HG03378 (cell line): ENCODE results near the gene PSORS1C1.

ENCODE experiments used
- ATAC-seq: cut with Tn5 transposase; IDR thresholded peaks from one replicate; pipeline ENCODE4 v1.9.1; 2021; ENCODE audit warnings: mild to moderate bottlenecking, moderate library complexity; ENCODE audit not compliant: unreplicated experiment

Gene PSORS1C1

DNA sequence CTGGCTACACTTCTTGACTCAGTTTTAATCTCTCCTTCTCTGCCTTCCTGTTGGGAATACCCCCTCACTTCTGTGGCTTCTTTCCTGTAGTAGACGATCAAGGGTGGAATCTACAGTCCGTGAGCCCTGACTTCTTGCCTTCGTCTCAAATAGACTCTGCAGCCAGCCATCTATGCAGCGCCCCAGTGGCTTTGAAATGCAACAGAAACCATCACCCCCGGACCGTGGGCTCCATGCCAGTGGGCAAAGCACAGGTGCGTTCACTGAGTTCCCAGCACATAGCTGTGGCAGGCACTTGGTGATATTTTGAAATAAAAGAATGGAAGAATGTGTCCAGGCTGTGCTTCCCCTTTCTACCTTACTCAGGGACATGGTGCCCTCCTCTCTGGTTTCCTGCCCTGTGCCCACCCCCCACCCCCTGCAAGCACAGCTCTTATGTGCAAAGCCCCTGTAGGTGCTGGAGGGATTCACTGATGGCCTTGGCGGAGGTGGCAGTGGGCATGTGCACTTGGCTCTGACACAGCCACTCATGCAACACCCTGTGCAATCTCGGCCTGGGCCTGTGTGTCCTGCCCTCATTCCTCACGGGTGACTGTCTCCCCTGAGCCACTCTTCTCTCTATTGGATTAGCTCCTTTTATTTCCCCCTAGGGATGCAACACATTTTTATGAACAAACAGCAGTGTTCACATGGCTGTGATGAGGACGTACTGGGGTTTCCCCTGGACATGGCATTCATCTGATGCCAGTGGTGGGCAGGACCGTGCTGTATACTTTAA, 11.2 kb downstream of the PSORS1C1 start:
- ATAC-seq = no peak

DNA sequence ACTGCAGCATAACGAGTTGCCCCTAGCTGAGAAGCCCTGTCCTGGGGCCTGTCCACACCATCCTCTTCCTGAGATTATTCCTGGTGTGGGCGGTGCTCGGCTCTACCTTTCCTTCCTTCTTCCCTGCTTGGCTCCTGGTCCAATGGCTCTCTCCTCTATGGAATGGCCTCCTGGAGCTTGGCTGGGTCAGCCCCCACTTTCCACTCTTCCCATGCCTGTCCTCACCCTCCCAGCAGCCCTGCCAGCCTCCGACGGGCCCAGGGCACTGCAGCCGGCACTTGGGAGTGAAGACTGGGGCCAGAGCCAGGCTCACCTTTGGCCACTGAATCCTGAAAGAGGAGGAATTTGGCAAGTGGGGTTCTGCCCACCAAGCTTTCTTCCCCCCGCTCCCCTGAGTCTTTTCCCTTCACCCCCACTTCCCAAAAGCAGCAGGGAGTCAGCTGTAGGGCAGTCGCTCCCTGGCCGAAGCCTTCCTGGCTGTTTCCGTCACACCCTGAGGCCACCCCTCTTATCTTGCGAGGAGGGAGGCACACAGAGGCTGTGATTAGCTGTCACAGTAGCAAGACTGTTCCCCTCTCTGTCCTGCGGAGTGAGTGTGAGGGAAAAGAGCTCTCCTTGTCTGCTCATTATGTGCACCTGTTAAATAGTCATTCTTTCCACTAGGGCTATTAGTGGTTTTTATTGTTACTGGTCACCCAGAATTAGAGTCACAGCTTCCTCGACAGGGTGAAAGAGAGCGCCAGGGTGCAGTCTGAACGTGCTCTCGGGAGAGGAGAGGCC, 12.0 kb downstream of the PSORS1C1 start:
- no peak for ATAC-seq

DNA sequence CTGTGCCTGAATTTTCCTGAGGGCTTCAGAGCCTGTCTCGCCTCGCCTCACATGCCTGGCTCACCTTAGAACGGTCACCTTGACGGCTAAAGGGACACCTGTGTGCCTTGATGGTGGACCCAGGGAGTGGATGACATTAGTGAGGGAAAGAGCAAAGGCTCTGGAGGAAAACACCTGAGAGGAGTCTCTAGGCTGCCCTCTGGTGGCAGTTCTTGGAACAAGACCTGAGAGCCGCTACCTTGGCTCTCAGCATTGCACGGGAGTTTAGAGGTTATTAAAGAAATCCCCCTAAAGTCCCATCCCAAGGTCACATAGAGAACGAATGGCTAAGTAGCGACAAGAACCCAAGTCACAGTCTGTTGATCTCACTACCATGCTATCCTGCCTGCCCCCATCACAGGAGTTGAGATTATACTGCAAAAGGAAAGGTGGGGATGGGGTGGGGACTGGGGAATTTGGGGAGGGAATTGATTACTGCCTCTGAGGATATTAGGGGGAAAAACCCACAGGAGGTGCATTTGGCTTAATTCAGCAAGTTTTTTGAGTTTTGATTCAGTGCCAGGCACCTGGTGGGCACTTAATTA, 13.6 kb downstream of the PSORS1C1 start:
- ATAC-seq = no peak

DNA sequence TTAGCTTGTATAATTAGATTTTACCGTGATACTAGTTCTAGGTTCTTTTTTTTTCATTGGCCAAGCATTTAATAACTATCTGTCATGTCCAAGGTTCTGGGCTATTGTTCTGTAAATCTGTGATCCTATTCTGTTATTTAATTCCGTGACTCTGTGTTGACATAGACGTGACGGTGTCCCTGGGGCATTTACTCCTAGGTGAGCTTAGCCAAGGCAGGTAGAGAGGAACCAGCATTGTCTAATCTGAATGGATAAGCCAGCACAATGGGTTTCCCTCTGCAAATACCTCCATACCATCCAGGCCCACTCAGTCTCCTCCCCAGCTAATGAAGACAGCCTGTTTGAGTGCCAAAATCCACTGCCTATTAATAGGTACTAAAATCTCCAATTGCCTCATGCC, 14.5 kb downstream of the PSORS1C1 start:
- no peak for ATAC-seq

DNA sequence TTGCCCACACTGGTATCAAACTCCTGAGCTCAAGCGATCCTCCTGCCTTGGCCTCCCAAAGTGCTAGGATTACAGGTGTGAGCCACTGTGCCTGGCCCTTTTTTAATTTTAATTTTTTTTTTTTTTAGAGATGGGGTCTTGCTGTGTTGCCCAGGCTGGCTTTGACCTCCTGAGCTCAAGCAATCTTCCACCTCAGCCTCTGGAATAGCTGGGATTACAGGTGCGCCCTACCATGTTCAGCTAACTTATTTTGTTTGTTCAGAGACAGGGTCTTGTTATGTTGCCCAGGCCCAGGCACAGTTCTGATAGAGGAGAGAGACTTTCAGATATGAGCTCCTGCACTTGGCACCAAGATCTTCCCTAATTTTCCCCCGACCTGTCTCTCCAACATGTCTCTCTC, 16.2 kb downstream of the PSORS1C1 start:
- ATAC-seq = no peak

DNA sequence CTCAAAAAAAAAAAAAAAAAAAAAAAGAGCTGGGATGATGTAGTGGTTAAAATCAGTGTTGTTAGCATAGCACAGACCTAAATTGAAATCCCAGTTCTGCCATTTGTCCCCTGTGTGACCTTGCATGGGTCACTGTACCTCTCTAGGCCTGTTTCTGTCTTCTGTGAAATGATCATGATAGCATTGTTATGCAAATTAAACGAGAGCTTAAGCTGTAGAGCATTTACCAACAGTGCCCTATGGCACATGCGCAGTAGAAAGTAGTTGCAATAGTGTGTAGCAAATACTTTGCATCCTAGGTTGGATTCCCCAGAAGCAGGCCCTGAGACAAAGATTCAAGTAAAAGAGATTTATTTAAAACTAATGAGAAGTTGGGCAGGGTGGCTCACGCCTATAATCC, 17.0 kb downstream of the PSORS1C1 start:
- no peak for ATAC-seq

DNA sequence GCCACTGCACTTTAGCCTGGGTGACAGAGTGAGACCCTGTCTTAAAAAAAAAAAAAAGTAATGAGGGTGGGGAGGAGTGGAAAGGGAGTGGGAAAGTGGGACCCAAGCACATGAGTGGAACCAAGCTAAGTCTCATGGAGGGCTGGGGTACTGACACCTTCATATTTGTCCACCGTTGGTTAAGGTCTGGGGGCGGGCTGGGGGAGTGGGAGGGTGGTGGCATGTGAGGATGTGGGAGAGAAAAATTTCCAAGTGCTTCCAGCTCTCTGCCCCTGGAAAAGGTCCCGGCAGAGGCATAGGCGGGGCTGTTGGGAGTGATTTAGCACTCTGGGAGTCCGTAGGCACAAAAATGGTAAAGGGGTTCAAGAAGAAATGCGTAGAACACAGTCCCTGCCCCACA, 18.2 kb downstream of the PSORS1C1 start:
- ATAC-seq = no peak

DNA sequence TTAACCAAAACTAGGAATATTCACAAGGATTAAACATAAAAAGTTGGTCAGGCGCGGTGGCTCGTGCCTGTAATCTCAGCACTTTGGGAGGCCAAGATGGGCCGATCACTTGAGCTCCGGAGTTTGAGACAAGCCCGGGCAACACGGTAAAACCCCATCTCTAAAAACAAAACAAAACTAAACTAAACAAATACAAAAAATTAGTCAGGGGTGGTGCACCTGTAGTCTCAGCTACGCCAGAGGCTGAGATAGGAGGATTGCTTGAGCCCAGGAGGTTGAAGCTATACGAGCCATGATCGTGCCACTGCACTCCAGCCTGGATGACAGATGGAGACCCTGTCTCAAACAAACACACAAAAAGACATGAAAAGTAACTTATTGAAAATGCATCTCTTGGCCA, 21.1 kb downstream of the PSORS1C1 start:
- ATAC-seq = no peak

DNA sequence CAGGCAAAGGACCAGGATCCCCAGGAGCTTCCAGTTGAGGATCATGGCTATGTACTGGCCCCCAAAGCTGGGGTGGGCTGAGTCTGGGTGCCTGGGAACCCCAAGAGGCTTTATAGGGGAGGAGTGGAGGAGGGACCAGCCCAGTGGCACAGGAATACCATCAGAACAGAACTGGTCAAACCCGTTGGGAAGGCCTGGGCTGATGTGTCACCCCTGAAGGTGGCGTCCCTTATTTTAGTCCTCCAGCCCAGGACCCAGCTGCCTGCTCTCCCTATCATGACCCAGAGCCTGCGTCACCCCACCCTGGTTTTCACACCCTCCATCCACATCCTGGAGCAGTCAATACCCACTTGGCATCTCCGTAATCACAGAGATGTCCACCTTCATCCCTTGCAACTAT, 24.4 kb downstream of the PSORS1C1 start, which contains the start of gene PSORS1C2:
Gene PSORS1C2, minus strand, starts transcription at position 85 of the 400 bp plus-strand sequence. Its CDS starts 40 bp downstream, at position 45.
- no peak for ATAC-seq

DNA sequence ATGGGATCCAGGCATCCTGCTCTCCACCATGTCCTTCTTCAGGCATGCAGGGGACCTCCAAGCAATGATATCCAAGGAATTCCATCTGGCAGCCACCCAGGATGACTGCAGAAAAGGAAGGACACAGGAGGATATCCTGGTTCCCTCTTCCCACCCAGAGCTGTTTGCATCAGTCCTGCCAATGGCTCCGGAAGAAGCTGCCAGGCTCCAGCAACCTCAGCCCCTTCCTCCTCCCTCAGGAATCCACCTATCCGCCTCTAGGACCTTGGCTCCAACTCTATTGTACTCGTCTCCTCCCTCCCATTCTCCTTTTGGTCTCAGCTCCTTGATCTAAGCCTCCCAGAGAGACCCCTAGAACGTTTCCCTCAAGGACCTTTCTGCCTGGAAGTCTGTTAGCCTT, 25.0 kb downstream of the PSORS1C1 start:
- ATAC-seq = no peak

DNA sequence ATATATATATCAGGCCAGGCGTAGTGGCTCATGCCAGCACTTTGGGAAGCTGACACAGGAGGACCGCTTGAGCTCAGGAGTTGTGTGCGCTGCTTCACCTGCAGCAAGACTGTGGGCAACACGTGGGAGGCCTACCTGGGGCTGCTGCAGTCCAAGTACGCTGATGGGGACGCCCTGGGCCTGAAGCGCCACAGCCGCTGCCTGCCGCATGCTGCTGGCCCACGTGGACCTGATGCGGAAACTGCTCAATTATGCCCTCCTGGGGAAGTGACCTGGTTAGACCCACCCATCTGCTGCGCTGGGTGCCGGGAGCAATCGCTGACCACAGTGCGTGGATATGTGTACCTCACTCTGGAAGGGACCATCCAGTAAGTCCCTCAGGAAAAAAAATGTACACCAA, 26.0 kb downstream of the PSORS1C1 start:
- ATAC-seq = no peak

DNA sequence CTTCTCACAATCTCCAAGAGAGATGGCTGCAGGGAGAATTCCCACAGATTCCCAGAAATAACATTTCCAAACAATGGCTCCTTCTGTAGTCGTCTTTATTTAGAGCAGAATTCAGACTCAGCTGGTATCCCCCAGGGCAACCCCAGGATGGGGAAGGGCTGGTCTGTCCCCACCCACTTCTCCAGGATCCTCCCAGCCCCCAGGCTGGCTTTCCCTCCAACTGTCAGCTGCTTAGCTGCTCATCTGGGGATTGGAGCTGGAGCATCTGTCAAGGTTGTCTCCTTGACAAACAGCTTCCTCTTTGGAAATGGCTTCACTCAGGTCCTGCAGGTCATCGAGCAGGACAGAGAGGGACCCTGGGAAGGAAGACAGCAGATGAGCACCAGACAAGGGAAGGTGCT, 27.8 kb downstream of the PSORS1C1 start:
- no peak for ATAC-seq

DNA sequence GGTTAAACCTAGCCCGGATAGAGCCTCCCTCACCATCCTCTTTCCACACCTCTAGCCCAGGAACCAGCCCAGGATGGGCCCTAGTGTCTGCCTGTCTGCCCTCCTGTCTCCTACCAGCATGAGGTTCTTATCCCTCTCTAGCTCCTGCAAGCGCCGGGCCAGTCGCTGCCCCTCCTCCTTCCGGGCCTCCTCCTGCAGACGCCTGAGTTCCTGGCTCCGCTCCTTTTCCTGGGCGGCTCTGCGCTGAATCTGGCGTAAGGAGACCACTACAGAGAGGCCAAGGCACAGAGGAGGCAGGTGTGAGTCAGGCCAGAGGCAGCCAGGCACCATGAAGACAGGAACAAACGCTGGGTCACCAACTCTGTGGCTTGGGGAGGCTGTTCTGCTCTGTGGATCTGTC, 28.5 kb downstream of the PSORS1C1 start:
- ATAC-seq = no peak

DNA sequence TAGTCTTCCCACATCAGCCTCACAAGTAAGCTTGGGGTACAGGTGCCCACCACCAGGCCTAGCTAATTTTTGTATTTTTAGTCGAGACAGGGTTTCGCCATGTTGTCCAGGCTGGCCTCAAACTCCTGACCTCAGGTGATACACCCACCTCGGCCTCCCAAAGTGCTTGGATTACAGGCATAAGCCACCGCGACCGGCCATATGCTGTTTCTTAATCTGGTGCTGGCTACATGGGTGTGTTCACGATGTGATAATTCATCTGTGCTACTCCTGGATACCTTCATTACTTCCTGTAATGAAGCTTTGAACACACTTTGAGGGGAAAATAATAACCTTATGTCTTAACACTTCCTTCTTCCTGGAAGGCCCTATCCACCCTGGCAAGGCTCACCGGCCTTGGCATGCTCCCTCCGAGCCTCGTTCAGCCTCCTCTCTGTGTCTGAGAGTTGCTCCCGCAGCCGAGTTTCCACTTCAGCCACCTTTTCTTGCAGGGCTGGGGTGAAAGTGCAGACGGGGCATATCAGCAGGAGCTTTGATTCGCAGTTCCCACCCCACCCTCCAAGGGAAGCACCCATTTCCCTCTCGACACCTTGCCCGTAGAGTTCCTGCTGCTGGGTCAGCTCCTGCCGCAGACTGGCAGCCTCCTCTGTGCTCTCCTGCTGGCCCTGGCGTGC, 29.8 kb downstream of the PSORS1C1 start:
- no peak for ATAC-seq

DNA sequence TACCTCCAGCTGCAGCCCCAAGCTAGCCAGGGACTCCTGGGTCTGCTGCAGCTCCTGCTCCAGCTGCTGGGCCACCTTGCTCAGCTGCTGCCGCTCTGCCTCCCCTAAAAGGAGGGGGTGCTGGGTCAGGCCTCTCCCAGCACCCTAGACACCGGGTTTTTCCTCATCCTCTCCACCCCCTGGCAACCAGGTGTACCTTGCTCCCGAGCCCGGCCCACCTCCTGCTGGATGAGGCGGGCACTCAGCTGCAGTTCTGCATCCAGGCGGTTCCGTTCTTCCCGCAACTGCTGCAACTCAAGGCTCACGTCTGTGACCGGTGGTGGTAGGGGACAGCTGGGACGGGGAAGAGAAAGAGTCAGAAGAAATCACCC, 30.4 kb downstream of the PSORS1C1 start:
- ATAC-seq = no peak

DNA sequence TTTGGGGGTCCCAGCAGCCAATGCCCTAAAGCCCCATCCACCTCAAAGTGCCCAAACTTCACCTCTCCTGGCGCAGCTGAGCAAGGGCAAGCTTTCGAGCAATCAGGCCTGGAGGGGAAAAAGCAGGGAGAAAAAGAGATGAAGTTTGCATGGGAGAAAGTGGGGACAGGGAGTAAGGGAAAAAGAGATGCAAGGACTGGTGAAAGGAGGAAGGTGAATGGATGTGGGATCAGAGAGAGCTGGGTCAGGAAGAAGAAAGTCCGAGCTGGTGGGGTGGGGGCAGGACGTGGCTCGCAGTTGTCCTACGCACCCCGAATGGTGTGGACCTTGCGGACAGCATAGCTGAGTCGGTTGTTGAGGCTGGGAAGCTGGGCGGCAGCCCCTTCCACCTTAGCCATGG, 30.8 kb downstream of the PSORS1C1 start:
- no peak for ATAC-seq

DNA sequence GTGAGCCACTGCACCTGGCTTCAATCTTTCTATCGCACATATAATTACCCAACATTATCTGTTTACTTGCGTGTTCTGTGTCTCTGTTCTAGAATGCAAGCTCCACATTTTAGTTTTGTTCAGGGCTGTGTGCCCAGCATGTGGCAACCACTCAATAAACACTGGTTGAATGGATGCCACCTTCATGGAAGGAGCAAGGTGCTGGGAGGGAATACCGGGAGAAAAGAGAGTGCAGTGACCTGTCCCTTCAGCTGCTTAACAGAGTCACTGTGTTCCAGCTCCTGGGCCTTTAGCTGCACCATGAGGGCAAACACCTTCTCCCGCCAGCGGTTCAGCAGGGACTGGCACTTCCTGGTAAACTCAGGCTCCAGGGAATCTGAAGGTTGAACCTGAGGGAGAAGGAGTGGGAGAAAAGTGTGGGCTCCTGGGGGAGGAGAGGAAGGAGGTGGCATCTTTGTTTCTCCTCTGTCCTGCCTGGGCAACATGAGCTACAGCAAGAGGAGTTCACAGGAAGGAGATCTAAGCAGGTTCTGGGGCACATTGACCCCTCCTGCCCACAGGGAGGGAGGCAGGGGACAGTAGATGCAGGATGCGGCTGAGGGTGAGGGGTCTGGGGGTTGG, 35.3 kb downstream of the PSORS1C1 start:
- ATAC-seq = no peak

DNA sequence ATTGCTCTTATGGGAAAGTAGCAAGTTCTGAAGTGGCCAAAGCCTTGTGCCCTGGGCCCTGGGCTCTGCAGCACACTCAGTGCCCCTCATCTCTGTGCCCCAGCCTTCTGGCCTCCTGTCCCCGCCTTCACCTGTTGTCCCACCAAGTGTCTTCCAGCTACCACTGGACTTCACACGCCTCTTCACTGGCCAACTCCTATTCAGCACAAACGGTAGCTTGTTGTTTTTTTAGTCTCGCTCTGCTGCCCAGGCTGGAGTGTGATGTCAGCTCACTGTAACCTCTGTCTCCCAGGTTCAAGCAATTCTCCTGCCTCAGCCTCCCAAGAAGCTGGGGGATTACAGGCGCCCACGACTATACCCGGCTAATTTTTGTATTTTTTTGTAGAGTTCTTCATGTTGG, 38.2 kb downstream of the PSORS1C1 start:
- no peak for ATAC-seq

DNA sequence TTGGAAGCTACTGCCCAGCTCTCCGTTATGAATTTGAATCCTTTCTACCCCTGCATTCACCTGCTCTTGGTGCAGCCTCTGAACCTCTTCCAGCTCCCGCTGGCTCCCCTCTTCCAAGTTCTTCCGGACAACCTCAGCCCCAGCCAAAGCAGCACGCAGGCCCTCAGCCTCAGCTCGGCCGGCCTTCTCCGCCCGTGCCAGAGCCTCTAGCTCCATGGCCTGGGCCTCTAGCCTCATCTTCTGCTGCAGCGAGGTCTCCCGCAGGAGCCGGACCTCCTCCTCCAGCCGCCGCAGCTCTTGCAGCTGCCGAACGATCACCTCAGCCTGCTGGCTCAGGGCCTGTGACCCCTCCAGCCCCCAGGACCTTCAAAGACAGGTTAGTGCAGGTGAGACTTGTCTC, 39.8 kb downstream of the PSORS1C1 start:
- no peak for ATAC-seq

DNA sequence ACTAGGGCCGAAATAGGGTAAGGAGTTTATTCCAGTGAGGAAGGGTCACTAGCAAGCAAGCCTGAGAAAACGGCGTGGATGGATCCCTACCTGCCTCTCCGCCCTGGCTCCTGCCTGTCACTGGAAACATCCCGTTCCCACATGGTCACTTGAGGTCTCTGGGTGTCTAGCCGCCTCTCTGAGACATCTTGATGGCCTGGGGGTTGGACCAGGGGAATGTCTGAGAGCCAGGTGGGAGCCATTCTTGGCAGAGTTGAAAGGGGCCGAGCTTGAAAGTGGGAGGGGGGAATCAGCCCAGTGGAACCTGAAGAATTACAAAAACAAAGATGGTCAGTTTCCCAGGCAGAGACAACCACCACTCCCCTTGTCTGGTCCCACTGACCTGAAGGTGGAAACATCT, 42.0 kb downstream of the PSORS1C1 start:
- ATAC-seq = no peak

DNA sequence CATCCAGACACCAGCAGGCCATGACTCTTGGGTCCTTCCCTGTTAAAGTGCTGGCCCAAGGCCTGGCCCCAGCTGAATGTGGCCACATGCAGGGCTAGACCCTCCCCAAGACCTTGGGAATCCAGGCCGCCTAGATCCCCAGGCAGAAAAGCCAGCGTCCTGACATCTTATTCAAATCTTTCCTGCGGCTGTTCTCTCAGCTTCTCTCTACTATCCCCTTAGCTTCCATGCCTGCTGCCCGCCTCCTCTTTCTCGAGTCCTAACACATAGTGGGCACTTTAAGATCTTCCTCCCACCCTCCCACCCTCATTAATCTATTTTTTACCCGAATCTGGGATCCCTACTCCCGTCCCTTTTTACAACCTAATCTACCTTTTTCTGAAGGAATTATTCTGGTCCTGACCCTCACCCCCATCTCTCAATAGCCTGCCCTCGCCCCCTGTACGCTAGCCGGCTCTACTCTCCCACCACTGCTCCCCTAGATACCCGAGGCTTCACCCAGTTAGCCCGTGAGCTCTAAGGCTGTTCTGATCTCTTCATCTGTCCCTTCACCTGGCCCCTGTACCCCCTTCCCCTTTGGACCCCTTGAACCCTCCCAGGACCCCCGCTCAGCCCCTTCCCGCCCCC, 43.0 kb downstream of the PSORS1C1 start, which contains the start of gene CCHCR1:
Gene CCHCR1, minus strand, starts transcription at position 290 of the 627 bp plus-strand sequence. Its CDS starts 202 bp downstream, at position 88.
- no peak for ATAC-seq
